Activated CD4-positive, alpha-beta T cell treated with anti-CD3 and anti-CD28 coated beads for 1 hour (primary cell): ENCODE data around the gene IRF2BPL.
A peak's percentile ranks its signal among the peaks of the same experiment; 100 is the strongest.

Experiments used
- DNase-seq: peaks from one replicate; pipeline ENCODE4 v3.0.0-alpha.2; 2020

IRF2BPL gene

DNA sequence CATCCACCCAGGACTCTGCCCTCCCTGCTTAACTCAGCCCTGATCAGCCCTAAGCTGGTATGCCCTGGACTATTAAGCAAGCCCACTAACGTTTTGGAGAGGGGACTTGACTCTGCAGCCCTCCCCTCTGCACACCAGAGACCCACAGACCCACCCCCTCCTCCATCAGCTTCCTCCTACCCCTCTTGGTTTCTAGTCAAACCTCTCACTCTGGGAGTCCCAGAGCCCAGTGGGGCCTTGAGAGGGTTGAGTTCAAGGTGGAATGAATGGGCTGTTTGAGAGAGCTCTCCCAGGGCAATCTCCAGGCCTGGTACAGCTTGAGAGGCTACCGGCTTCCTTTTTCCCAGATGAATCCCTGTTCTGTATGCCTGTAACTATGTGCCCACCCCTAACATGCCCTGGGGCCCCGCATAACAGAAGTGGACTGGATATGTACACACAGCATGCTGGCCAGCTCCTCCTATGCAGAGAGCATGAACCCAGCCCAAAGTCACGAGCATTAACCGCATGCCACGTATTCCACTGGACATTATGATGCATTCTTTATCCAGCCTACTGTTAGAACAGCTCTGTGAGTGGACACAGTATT is 43.6 kb downstream of the IRF2BPL start:
- DNase-seq = no peak

- no peak for DNase-seq
Measured at GRCh38 chr14:76984297-76984696, 44.2 kb downstream of the IRF2BPL start.

DNA sequence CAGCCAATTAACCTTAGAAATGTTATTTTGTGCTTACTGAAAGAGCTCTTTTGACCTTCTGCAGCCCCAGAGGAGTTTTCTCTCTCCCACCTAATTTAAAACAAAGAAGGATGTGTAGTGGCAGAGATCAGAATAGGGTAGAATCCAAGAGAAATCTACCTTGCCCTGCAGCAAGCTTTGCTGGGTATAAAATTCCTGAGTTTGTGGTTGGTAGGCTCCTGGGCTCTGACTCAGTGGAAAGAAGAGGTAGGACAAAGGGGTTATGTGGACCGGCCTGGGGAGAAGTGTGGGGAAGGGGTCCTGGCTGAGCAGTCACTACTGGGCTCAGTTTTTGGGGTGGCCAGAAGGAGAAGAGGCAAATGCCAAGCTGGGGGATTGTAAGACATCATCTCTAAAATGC is 46.8 kb downstream of the IRF2BPL start:
- no peak for DNase-seq

DNA sequence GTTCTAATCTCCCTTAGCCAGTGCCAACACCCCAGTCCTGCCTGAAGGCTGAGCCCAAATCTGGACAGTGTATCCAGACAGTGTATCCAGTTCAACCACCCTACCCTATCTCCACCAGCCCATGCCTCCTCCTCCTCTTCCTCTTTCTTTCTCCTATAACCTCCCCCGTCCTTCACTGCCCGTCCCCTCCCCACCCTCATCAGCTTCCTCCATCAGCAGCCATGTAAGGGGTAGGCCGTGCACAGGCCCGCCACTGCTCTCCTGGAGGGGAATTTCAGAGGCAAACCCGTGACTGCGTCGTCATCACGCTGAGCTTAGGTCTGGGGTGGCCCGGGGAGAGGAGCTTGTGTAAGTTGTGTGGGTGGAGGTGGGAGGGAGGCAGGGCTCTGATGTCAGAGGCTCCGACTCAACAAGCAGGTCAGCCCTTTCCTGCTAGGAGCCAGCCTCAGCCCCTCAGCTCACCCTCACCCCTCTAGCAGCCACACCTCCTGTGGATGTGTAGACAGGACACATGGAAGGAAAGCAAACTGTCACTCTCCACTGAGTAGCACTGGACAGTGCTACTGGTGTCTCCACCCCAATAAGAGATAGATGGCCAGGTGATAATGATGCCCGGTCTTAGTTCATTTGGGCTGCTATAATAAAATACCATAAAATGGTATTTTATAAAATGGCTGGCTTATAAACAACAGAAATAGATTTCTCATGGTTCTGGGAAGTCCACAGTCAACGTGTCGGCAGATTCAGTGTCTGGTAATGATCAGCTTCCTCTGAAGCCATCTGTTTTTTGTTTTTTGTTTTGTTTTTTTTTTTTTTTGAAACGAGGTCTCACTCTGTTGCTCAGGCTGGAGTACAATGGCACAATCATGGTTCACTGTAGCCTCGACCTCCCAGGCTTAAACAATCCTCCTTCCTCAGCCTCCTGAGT is 50.5 kb downstream of the IRF2BPL start:
- peak; percentile 68 for DNase-seq

GRCh38 chr14:76976240-76977005 is 52.1 kb downstream of the IRF2BPL start:
- no peak for DNase-seq

DNA sequence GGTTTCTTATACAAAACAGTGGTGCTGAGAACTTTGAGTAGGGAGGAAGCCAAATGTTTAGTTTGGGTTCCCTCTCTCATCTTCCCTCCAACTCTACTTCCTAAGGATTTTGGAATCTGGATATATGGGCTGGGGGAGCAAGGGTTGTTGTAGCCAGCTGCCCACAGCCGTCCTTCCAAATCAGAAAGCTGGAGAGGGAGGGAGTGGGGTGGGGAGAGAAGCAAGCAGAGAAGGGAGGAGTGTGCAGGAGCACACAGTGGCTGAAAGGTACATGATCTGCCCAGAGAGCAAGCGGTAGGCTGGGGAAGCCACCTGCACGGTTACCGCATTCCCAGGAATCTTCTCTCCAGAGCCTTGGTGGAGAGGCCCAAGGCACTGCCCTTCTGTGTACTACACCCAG is 52.7 kb downstream of the IRF2BPL start:
- DNase-seq = no peak

DNA sequence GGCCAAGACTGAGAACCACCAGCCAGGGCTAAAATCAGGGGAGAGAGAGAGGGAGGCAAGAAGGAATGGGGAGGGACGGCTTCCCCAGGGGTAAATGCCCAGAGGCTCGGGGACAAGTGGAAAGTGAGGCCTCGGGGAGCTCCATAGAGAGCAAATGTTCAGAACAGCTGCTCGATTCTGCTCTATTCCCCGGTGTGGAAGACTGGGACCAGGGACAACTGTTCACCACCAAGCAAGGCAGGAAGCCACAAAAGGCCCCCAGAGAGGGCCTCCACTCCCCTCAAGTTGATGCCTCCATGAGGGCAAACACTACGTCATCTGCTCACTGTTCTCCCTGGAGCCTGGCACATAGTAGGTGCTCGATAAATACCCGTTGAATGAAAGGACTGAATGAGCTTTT is 53.5 kb downstream of the IRF2BPL start:
- DNase-seq = no peak
